HG03159 (cell line): Measurements from ENCODE around the gene USP34.
A peak's percentile ranks its signal among the peaks of the same experiment; 100 is the strongest.
"Not testable (repeated sequence)": the region's sequence is repeated elsewhere in the genome, so short reads cannot be mapped to it uniquely, and the experiment has no call there.

Experiments
- ATAC-seq: cut with Tn5 transposase; IDR thresholded peaks from one replicate; pipeline ENCODE4 v1.9.1; 2021; ENCODE audit warnings: mild to moderate bottlenecking, moderate library complexity; ENCODE audit not compliant: unreplicated experiment

The USP34 gene

GRCh38 chr2:61470965-61471904, at the start of gene USP34:
TSS of gene USP34 (minus strand) at chr2:61471087. CDS start at chr2:61470692, 395 bp downstream.
- peak; percentile 72 for ATAC-seq

DNA sequence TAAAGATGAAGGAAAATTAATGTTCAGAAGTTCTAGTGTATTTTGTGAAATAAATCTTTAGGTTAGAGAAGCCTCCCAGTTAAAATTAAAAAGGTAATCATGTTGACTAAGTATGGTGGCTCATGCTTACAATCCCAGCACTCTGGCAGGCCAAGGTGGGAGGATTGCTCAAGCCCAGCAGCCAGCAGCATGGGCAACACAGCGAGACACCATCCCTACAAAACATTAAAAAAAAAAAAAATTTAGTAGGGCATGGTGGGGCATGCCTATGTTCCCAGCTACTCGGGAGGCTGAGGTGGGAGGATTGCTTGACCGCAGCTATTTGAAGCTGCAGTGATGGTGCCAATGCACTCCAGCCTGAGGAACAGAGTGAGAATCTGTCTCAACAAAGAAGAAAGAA, 49.4 kb upstream of the USP34 start:
- no peak for ATAC-seq

DNA sequence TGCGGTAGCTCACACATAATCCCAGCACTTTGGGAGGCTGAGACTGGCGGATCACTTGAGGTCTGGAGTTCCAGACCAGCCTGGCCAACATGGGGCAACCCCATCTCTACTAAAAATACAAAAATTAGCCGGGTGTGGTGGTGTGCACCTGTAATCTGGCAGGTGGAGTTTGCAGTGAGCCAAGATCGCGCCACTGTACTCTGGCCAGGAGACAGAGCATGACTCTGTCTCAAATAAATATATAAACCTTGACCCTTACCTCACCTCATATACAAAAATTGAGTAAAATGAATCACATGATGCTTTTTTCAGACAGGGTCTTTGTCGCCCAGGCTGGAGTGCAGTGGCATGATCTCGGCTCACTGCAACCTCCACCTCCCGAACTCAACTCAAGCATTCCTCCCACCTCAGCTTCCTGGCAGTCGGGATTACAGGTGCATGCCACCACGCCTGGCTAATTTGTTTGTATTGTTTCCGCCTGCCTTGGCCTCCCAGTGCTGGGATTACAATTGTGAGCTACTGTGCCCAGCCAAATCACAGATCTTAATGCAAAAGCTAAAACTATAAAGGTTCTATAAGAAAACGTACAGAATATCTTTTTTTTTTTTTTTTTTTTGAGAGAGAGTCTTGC, 42.0 kb upstream of the USP34 start:
- no peak for ATAC-seq

DNA sequence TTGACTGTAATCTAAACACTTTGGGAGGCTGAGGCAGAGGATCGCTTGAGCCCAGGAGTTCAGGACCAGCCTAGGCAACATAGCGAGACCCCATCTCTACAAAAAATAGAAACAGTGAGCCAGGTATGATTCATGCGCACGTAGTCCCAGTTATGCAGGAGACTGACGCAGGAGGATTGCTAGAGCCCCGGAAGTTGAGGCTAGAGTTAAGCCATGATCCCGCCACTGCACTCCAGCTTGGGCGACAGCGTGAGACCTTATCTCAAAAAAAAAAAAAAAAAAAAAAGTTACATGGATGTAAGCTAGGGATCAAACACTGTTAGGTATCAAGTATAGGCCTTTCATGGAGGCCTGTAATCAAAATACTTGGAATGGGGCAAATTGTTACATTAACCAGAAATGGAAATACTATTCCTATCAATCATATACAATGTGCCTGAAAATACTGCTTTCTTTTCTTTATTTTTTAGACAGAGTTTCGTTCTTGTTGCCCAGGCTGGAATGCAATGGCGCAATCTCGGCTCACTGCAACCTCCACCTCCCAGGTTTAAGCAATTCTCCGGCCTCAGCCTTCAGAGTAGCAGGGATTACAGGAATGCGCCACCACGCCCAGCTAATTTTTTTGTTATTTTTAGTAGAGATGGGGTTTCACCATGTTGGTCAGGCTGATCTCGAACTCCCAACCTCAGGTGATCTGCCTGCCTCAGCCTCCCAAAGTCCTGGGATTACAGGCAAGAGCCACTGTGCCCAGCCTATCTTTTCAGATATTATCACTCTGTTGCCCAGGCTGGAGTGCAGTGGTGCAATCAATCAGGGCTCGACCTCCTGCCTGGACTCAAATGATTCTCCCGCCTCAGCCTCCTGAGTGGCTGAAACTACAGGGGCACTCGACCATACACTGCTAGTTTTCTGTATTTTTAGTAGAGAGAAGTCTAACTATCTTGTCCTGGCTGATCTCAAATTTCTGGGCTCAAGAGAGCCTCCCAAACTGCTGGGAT, 40.1 kb upstream of the USP34 start:
- no peak for ATAC-seq

DNA sequence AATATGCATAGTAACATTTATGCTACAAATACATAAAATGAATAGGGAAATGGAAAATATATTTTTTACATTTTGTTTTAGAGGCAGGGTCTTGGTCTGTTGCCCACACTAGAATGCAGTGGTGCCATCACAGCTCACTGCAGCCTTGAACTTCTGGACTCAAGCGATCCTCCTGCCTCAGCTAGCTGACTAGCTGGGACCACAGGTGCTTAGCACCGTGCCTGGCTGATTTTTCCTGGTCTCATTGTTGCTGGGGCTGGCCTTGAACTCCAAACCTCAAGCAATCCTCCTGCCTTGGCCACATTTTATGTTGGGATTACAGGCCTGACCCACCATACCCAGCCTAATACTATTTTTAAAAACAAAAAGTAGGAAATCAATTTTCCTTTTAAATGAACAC, 34.1 kb upstream of the USP34 start:
- ATAC-seq = no peak

- no peak for ATAC-seq
Measured at GRCh38 chr2:61499060-61499459, 28.2 kb upstream of the USP34 start.

DNA sequence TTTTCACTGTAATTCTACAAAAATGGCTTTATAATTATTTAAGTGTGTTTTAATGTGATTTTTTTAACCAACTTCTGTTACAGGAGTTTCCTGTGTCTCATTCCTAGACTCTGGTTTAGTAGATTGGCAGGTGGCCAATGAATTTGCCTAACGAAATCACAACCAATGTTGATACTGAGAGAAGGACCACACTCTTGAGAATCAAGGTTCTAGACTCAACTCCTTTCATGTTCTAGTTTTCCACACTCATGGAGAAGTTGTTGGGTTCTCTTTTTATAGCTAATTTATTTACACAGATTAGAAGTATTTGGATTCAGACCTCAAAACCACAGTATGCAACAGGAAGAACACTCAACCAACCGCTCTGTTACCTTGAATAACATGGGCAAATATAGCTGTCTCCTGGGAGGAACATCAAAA, 22.6 kb upstream of the USP34 start:
- no peak for ATAC-seq

DNA sequence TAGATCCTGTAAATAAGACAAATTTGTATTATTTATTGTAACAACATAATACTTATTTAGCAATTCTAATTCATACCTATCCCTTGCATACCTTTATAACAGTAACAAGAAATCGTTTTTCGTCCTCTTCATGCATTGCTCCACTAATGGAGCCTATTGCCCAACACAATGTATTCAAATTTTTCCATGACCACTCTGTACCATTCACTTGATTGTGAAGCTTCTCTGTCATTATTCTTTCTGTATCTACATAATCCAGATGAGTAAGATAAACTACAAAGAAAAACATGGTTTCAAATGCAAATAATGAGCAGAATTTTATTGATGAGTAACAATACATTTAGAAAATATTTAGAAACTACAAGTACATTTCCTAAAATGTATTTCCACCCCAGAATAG, 21.6 kb upstream of the USP34 start:
- no peak for ATAC-seq

DNA sequence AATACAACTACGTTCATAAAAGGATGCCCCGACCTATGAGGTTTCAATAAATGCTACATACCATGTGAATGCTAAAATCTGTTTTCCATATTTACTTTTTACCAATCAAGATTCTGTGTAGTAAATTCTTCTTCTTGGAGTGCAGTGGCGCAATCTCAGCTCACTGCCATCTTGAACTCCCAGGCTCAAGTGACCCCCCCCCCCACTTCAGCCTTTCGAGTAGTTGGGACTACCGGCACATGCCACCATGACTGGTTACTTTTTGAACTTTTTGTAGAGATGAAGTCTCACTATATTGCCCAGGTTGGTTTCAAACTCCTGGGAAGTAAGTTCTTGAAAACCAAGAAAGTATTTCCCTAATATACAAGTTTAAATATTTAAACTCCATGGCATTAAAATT, 14.4 kb upstream of the USP34 start:
- no peak for ATAC-seq

GRCh38 chr2:61478086-61478485, 7.2 kb upstream of the USP34 start:
- ATAC-seq = no peak

- not testable (repeated sequence) for ATAC-seq
Measured at GRCh38 chr2:61476929-61477589, 6.2 kb upstream of the USP34 start.

DNA sequence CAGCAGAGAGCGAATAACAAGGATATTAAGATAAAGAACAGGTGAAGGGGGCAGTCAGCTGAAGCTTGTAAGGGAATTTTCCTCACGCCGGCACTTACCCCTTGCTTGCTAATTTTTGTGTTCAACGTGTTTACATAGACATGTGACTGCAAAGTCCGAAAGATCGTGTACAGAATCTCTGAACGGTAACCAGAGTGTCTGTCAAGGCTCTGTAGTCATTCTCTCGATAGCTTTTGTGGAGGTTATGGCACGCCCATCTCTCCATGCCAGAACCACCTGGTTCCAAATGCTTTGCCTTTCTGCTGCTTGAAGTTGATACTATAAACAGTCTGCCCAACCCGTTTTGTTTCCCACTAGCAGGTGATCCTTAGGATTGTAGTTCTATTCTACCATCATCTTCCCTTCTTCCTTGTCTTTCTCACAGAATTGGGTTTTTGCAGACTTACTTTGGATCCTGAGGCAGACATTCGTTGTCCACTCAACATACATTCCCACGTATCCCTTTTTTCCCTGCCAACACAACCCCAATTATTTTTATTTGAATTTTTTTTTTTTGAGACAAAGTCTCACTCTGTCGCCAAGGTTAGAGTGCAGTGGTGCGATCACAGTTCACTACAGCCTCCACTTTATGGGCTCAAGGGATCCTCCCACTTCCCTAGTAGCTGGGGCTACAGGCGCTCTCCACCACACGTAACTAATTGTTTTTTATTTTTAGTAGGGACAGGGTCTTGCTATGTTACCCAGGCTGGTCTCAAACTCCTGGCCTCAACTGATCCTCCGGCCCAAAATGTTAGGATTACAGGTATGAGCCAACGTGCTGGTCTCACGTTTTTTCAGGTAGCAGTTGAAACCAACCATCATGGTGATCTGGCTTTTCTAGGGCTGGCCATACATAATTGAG, 1.3 kb upstream of the USP34 start:
- ATAC-seq = no peak

DNA sequence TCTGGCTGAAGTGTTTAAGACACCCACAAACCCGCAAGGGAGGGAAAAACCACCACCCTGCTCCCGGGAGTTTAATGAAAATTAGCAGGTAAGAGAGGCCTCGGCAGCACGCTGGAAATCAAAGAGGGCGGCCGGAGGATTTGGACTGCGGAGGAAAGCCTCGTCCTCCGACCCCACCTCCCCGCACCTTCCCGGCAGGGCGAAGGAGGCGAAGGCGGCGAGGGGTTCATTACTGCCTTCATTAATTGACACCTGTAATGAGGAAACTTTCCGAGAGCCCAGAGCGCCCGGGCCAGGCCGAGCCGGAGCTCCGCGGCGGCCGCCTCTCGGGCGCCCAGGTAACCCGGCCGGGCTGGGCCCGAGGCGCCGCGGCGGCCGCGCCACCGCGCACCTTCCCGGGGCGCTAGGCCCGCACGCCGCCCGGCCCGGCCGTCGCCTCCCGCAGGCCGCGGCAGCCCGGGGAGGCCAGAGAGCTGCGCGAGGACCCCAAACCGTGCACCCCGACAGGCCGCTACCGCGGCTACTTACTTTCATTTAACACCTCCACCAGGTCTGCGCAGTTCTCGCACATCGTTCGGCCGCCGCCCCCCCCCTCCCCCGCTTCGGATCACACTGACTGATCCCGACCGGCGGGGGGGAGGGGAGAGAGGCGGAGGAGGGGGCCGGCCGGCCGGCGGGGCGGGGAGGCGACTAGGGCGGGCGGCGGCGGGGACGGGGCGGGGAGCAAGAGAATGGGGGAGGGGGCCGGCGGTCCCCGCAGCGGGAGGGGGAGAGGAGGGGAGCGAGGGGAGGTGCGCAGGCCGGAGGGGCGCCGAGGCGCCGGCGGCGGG, 550 bp downstream of the USP34 start:
- ATAC-seq = peak; percentile 32

DNA sequence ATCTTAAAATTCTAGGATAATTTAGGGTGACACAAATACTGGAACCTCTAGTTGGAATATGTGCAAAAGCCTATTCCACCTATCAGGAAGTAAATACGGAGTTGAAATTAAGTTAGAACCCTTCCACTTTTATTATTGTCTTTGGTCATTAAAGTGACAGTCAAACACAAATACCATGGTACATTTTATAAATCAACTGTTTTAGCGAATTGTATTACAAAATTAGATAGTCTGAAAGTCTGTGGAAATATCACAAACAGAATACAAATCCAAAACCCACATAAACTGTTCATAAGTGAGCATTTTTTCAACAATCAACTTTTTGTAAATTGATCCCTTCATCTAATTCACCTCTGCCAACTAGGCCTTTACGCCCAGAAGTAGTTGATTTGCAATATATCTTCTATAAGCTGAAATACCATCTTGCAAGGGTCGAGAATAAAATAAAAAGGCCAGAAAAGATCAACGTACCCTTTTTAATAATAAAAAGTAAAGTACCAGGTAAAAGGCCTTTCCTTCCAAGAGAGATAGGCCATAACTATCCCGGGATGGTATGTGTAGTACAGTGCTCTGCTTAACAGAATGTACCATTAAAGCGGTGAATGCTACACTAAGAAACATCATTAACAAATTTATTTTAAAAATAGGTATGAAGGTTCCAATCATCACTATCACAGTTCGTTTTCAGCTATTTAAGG, 1.3 kb downstream of the USP34 start:
- ATAC-seq = no peak

DNA sequence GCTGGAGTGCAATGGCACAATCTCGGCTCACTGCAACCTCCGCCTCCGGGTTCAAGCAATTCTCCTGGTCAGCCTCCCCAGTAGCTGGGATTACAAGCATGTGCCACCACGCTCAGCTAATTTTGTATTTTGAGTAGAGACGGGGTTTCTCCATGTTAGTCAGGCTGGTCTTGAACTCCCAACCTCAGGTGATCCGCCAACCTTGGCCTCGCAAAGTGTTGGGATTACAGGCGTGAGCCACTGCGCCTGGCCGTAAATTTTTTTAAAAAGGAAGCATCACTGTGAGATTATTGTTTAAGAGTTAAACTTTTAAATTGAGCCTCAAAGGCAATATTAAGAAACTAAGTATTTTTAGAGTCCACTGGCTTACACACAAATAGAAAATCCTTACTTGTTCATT, 2.7 kb downstream of the USP34 start:
- ATAC-seq = not testable (repeated sequence)

- no peak for ATAC-seq
Measured at GRCh38 chr2:61465045-61465444, 5.8 kb downstream of the USP34 start.

GRCh38 chr2:61463769-61464475, 7.0 kb downstream of the USP34 start:
- no peak for ATAC-seq
